DND-41 (cell line): Measurements from ENCODE around the gene LAMTOR3.

Experiments
- CTCF ChIP-seq: IDR thresholded peaks from 2 replicates; pipeline ENCODE4 v1.5.1; 2012; ENCODE audit warnings: borderline replicate concordance, low read length, moderate library complexity, mild to moderate bottlenecking; ENCODE audit not compliant: poor library complexity, severe bottlenecking; ENCODE audit errors: extremely low read depth
- EZH2 ChIP-seq: IDR thresholded peaks from 3 replicates; pipeline ENCODE4 v1.6.1; 2012; ENCODE audit warnings: borderline replicate concordance, low read depth, mild to moderate bottlenecking, moderate library complexity, low read length, inconsistent platforms; ENCODE audit not compliant: severe bottlenecking

- TF ChIP-seq CTCF (no peak), EZH2 (no peak)
Observed at GRCh38 chr4:99860521-99860920, 33.7 kb downstream of the LAMTOR3 start.
